ENCODE data around the gene LSR. TPM values are rescaled to one million over a fixed set of nuclear protein-coding genes. Genes with fewer than 3 reads are reported as not detected.
A peak's percentile ranks its signal among the peaks of the same experiment; 100 is the strongest.

LSR gene
- total and polyA plus RNA-seq, 7 donors = 1.7 to 5.2 (median 2.4) TPM

GRCh38 chr19:35247526-35248309 lies 1.1 kb upstream of the LSR start:
- WGBS, 3 donors = 1 to 2% (median 2%) methylated on average over 36 to 42 of the region's 42 CpGs
- Histone ChIP-seq H3K36me3 (ENCODE audit: insufficient read depth in 1 of 2, low read depth in 1 of 2) (no peaks in the 10 kb centered on the region), H3K9me3 (no peaks in the 10 kb centered on the region), H3K4me1 (peaks cover 5% of the 10 kb centered on the region), H3K4me3 (peak overlapping the region; percentile 59), H3K27me3 (ENCODE audit: insufficient read depth in 3 of 3, low read length in 2 of 3) (peaks cover 0 to 79% (median 8%) of the 10 kb centered on the region in 3 donors), H3K27ac (no peak overlapping the region)
- TF ChIP-seq CTCF (IDR thresholded peaks at IDR 0.05) = peak; percentile 25
- intact Hi-C loops (cut with DNase I) = no loop called here
- DNase-seq = peak in 1 of 2 donors; percentile 44
- peak in 3 of 4 donors; percentile 35 to 69 (median 69) for ATAC-seq

GRCh38 chr19:35249146-35249847 lies 495 bp downstream of the LSR start:
- 2 to 5% (median 5%) methylated on average over 33 to 39 of the region's 39 CpGs for WGBS, 3 donors
- ATAC-seq = no peak

GRCh38 chr19:35249848-35250711 lies 1.3 kb downstream of the LSR start:
- DNase-seq (no peak), ATAC-seq (no peak)
- Histone ChIP-seq H3K27ac (no peak overlapping the region), H3K36me3 (ENCODE audit: insufficient read depth in 1 of 2, low read depth in 1 of 2) (no peaks in the 10 kb centered on the region), H3K27me3 (ENCODE audit: insufficient read depth in 3 of 3, low read length in 2 of 3) (peaks cover 0 to 72% (median 8%) of the 10 kb centered on the region in 3 donors), H3K9me3 (no peaks in the 10 kb centered on the region), H3K4me3 (no peak overlapping the region), H3K4me1 (peaks cover 5% of the 10 kb centered on the region)
- 74 to 82% (median 79%) methylated on average over 34 of the region's 34 CpGs for WGBS, 3 donors
- no peak for TF ChIP-seq CTCF (IDR thresholded peaks at IDR 0.05)
- intact Hi-C loops (cut with DNase I) = no loop called here

More at GRCh38 chr19:35249146-35249847, 495 bp downstream of the LSR start:
- Histone ChIP-seq H3K27ac (no peak overlapping the region), H3K27me3 (ENCODE audit: insufficient read depth in 3 of 3, low read length in 2 of 3) (peaks cover 0 to 70% (median 8%) of the 10 kb centered on the region in 3 donors), H3K4me1 (peaks cover 5% of the 10 kb centered on the region), H3K36me3 (ENCODE audit: insufficient read depth in 1 of 2, low read depth in 1 of 2) (no peaks in the 10 kb centered on the region), H3K9me3 (no peaks in the 10 kb centered on the region), H3K4me3 (peak overlapping the region; percentile 59)
- TF ChIP-seq CTCF (IDR thresholded peaks at IDR 0.05) = no peak
- intact Hi-C loops (cut with DNase I) = no loop called here
- no peak for DNase-seq

- TF ChIP-seq CTCF (IDR thresholded peaks at IDR 0.05) = no peak
- intact Hi-C loops (cut with DNase I) = no loop called here
- Histone ChIP-seq H3K27me3 (ENCODE audit: insufficient read depth in 3 of 3, low read length in 2 of 3) (peaks cover 0 to 62% (median 7%) of the 10 kb centered on the region in 3 donors), H3K4me1 (peaks cover 5% of the 10 kb centered on the region), H3K4me3 (no peak overlapping the region), H3K27ac (no peak overlapping the region), H3K36me3 (ENCODE audit: insufficient read depth in 1 of 2, low read depth in 1 of 2) (no peaks in the 10 kb centered on the region), H3K9me3 (no peaks in the 10 kb centered on the region)
- ATAC-seq (no peak), DNase-seq (no peak)
- 75 to 76% (median 76%) methylated on average over 2 of the region's 2 CpGs for WGBS, 3 donors
These were observed 2.7 kb downstream of the LSR start for GRCh38 chr19:35251456-35251855.
